GM21390 (cell line): Measurements from ENCODE around the gene ITGB2.

ENCODE experiments used
- ATAC-seq: cut with Tn5 transposase; IDR thresholded peaks from one replicate; pipeline ENCODE4 v1.9.1; 2021; ENCODE audit not compliant: unreplicated experiment

Gene ITGB2

DNA sequence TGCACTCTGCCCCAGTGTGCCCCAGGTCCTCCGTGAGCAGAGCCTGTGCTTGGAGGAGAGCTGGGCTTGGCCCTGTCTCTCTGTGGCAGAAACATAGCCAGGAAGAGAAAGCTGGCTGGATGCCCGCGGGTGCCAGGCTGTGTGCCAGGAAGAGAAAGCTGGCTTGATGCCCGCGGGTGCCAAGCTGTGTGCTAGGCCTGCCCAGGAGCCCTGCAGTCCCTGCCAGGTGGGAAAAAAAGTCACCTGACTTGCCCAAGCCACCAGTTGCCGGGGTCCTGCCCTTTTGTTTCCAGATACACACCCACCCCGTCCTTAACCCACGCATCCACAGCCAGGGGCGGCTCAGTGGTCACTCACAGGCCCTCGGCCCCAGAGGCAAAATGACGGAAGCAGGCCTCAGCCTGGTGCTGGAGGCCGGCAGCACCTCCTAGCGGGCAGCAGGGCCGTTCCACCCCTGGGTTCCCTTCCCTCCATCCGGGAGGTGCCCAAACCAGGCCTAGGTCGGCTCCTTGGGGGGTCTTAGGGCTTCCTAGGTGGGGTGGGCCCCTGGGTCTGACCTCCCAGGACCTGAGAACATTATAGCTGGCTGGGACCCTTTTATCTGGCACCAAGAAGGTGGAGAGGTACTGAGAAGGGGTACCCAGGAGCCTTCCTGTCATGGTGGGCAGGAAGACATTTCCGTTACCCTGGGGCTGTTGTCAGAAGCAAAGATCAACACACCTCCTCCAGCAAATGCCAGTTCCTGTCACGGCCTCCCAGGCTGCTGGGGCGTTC, 9.1 kb downstream of the ITGB2 start:
- ATAC-seq: no peak

DNA sequence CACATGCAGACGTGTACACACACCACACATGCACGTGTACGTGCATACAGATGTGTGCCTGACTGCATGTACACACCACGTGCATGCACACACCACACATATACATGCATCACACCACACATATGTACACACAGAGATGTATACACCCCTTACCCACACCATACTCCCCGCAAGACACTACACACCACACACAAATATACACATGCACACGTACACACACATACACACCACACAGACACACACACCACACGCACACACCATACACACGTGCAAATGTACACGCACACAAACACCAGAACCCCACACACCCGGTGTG, 9.7 kb downstream of the ITGB2 start:
- ATAC-seq: no peak

DNA sequence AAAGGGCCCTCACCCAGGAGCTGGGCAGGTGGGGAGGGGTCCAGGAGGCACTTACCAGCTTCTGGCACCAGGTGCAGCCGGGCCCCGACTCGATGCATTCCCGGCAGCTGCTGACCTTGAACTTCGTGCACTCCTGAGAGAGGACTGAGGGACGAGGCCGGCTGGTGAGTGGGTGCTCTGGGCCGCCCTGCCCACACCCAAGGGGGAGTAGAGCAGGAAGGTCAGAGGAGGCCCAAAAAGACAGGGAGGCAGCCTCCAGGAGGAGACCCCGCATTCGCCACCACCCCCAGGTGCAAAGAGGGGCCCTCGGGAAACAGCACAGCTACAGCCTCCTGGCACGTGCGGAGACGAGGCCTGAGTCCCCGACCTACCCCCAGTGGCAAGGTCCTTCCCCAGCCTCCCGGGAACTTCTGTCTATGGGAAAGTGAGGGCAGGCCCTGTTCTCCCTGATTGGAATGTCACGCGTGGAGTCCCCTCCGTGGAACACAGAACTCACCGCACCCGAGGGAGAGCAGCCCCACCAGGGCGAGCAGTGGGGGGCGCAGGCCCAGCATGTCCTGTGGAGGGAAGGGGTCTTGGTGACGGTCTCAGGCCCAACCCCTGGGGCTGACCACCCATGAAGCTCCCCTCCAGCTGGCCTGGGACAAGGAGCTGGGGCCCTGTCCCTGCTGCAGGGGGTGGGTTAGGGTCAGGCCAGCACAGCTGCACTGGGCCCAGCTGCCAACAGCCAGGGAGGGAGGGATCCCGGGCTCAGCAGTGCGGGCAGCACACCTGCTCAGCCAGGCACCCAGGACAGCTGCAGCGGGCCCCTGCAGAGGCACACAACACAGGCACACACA, 10.3 kb downstream of the ITGB2 start:
- ATAC-seq: no peak

DNA sequence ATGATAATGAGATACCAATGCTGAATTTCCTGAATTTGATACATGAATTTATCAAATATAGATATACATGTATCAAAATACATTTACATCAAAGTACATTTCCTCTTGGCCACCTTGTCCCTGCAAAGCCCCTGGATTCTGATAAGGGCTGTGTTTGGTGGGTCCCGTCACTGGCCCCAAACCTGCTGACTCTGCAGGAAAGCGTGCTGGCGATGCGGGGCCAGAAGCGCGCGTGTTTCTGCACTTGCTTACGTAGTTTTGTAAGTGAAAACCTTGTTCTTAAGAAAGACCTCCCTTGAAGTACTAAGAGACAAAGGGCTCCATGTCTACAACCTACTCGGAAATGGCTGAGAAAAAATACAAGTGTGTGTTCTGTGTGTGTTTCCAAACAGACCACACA, 11.0 kb downstream of the ITGB2 start:
- no peak for ATAC-seq

DNA sequence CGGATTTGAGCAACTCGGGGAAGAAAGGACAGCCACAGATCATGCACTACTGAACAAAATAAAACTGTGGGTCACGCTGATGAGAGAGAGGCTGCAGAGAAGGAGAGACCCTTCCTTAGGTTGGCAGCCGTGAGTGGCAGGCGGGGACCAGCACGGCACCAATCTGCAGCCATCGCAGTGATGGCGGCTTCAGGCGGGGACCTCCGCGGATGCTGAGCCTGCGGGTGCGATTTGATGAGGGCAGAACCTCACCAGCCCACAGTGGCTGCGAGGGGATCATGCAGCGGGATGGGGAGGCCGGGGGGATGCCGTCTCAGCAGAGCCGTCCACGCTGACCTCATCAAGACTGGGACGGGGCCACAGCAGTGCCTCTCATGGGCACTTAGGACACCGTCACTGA, 11.8 kb downstream of the ITGB2 start:
- ATAC-seq: no peak

DNA sequence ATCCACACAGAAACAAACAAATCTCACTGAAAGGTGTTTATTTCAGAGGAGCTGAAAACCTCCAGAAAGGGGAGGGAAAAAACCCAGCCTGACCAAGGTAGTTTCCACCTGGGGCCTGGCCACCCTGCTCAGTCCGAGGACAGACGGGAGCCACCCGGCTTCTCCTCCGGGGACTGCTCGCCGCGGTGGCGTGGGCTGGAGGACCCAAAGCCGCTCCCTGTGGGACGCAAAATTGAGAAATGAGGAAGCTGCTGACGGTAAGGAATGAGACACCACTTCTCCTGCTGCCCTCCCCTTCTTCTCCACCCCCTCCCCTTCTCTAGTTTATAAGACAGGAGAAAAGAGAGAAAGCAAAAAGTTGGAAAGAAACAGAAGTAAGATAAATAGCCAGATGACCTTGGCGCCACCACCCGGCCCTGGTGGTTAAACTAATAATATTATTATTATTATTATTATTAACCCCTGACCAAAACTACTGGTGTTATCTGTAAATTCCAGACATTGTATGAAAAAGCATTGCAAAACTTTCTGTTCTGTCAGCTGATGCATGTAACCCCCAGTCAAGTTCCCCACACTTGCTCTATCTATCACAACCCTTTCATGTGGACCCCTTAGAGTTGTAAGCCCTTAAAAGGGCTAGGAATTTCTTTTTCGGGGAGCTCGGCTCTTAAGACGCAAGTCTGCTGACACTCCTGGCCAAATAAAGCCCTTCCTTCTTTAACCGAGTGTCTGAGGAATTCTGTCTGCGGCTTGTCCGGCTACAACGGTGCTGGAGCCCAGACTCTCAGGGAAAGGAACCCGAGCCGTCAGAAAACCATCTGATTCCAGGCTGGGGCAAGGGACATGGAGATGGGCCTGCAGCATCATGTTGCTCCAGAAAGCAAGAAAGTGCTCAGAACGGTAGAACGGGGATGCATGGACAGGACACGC, 12.5 kb downstream of the ITGB2 start:
- no peak for ATAC-seq

DNA sequence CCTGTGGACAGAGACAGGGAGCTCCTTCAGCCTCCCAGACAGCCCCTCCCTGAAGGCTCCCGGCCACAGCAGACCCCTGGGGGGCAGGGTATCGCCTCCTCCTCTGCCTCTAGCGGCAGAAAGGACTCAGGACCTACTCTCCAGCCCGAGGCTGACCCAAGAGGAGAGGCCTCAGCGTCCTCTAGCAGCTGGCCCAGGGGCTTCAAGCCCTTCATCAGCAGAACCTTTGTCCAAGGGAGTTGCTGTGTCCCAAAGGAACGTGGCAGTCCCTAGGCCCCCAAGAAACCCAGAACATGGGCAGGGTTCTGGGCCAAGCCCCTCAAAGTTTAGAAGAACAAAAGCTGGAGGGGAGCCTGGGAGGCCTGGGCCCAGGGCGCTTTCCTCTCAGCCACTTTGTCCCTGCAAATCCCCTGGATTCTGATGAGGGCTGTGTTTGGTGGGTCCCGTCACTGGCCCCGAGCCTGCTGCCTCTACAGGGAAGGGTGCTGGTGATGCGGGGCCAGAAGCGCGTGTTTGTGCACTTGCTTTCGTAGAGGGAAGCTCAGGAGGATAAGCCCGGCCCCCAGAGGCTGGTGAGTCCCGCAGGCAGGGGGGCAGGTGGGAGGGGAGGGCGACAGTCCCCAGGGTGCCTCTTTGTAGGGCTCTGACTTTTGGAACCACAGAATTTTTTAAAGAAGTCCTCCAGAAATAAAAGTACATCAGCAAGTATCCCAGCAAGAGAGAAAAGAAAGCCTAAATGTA, 13.3 kb downstream of the ITGB2 start:
- no peak for ATAC-seq

DNA sequence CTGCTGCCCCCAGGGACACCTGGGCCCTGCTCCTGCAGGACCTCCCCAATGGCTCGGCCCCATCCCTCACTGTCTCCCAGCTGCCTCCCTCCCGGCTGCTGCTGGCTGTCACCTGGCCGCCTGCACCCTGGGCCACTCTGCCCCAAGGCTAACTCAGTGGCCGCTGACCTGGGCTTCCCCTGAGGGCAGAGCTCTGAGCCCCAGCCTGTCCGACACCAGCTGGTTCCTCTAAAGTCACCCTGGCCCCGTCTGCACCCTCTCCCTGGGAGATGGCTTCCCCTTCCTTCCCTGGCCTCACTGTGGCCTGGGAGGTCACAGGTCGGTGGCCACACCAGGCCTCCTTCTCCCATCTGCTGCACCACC, 15.0 kb downstream of the ITGB2 start:
- no peak for ATAC-seq

DNA sequence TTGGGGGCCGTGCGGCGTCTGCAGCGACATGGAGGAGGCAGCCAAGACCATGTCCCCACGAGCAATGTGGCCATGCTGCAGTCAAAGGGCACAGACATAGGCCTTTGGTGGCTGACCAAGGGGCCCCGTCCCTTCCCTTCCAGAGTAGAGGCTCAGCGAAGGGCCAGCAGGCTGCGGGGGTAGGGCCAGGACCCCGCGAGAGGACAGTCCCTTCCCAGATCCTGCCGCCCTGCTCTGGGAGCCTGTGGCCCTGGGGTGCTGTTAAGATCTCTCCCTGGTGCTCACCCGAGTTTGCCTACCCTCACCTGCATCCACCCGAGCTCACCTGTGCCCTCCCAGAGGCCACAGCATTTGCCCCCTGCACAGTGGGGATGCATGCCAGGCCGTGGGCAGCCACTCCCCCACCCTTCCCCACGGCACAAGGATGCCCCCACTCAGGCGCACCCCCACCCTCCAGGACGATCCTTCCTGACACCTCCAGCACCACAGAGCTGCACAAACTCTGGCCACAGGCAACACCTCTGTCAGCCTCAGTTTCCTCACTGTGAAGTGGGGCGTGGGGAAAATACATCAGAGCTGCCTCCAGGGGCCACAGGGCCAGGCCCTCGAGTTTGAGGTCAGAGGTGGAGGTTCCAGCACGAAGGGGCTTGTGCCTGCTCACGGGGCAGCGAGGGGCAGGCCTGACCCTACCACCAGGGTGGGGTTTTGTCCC, 15.5 kb downstream of the ITGB2 start:
- no peak for ATAC-seq

DNA sequence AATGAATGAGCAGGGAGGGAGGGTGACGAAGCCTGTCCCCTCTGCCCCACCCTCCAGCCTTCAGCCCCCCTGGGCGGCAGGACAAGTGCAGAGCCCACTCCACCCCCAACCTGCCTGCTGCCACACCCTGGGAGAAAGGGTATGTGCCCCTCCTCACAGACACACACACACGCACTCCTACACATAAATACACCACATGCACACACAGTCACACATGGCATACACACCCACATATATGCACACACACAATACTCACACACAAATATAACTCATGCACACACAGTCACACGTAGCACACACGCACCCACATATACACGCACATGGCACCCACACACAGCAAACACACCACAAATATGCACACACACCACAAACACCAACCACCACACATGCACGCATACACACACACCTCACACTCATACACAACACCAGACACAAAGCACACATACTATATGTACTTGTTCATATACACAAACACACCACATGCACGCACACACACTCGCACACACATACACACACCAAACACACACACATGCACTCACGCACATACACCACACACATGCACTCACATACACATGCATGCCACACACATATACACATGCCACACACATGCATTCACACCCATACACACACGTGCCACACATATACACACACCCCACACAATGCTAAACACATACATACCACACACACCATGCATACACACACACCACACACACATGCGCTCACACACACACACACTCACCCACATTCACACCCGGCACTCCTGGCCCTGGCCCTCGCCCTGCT, 16.4 kb downstream of the ITGB2 start:
- ATAC-seq: no peak

DNA sequence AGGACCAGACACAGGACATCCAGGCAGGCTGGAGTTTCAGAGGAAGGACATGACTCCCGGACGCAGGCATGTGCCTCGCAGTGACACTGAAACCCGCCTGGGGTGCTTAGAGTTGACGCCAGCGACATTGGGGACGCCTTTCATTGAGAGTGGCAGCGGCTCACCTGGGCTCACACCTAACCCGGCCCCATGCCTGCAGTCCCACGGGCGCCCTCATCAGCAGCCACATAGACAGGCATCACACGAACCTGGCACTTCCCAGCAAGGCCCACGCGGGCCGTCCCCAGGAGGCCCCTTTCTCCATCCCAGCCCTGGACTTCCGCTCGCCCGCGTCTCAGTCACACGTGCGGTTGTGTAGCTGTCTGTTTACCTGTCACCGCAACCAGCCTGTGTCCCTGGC, 17.0 kb downstream of the ITGB2 start:
- ATAC-seq: no peak

DNA sequence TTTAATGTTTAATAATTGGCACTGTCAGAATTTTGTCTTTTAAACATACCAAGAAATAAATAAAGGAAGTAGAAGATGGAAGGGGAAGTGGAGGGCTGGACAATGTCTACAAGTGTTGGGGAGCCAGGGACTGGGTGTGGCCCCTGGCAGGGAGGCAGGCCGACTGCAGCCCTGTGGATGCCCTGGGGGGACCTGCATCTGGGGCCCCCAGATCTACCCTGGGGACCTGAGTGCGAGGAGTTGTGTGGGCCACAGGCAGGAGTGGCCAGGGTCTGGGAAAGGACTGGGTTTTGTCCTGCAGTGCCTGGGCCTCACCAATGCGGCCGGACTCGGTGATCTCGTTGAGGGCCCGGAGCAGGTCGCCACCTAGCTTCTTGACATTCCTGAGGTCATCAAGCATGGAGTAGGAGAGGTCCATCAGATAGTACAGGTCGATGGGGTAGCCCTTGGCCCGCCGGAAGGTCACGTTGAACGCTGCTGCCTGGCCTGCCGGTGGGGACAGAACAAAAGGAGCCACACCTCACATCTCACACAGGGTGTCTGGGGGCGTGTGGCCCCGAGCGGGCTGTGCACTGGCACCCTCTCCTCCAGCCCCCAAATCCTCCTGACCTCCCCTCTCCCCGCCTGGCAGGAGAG, 17.5 kb downstream of the ITGB2 start:
- no peak for ATAC-seq

DNA sequence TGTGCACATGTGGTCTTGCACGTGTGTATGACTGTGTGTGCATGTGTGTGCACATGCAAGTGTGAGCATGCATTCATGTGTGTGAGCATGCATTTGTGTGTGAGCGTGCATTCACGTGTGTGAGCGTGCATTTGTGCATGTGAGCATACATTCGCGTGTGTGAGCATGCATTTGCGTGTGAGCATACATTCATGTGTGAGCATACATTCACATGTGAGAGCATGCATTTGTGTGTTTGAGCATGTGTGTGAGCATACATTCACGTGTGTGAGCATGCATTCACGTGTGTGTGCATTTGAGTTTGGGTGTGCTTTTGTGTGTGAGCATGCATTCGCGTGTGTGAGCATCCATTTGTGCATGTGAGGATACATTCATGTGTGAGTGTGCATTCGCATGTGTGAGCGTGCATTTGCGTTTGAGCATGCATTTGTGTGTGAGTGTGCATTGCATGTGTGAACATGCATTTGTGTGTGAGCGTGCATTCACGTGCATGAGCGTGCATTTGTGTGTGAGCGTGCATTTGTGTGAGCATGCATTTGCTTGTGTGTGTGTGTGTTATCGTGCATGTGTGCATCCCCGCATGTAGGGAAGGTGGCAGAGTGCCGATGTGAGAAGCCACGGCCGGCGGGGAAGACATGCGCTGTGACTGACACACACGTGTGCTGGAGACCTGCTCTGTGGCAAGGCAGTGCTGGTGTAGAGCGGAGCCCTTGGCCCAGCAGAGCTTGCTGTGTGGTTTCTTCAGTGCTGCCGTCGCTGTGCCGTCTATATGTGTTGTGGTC, 18.2 kb downstream of the ITGB2 start:
- ATAC-seq: no peak

DNA sequence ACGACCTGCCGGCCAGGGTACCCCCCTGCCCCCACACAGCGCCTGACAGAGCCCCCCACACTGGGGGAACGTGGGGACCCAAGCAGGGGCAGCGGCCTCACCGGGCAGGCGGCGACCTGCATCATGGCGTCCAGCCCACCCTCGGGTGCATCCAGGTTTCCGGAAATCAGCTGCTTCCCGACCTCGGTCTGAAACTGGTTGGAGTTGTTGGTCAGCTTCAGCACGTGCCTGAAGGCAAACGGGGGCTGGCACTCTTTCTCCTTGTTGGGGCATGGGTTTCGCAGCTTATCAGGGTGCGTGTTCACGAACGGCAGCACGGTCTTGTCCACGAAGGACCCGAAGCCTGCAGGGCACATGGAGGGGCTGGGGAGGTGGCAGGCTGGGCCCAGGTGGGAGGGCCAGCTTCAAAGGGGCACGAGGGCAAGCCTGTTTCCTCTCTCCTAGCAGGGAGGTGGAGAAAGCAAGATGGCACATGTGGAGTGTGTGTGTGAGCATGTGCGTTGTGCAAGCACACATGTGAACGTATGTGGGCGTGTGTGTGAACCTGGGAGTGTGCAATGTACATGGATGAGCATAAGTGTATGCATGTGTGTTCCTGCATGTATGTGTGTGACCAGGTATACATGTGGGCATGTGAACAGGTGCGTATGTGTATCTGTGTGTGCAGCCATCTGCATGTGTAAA, 19.2 kb downstream of the ITGB2 start:
- ATAC-seq: no peak

DNA sequence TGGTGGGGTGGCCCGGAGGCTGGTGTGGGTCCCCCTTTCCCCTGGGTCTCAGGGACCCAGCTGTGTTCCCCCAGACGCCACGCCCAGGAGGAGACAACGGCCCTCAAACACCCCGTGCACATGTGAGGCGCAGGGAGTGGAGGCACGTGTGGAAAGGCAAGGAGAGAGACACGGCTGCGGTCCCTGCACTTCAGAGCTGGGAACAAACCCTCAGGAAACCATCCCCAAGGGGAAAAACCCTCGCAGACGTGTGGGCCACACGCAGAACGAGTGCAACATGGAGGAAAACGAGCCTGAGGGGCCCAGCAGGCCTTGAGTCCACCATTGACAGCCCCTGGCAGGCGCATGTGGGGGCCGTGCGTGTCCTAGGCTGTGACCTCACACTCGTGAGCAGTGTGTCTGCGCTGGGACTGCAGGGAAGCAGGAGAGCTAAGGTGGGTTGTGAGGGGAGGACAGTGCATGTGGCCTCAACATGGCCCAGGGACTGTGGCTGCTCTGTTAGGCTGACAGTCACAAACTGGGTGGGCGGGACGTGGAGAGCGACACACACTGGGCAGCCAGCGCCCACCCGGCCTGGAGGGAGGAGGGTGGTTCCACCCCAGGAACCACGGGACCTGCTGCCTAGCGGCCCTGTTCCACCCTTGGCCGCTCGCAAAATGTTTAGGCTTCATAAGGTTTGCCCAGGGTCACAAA, 20.0 kb downstream of the ITGB2 start:
- no peak for ATAC-seq

DNA sequence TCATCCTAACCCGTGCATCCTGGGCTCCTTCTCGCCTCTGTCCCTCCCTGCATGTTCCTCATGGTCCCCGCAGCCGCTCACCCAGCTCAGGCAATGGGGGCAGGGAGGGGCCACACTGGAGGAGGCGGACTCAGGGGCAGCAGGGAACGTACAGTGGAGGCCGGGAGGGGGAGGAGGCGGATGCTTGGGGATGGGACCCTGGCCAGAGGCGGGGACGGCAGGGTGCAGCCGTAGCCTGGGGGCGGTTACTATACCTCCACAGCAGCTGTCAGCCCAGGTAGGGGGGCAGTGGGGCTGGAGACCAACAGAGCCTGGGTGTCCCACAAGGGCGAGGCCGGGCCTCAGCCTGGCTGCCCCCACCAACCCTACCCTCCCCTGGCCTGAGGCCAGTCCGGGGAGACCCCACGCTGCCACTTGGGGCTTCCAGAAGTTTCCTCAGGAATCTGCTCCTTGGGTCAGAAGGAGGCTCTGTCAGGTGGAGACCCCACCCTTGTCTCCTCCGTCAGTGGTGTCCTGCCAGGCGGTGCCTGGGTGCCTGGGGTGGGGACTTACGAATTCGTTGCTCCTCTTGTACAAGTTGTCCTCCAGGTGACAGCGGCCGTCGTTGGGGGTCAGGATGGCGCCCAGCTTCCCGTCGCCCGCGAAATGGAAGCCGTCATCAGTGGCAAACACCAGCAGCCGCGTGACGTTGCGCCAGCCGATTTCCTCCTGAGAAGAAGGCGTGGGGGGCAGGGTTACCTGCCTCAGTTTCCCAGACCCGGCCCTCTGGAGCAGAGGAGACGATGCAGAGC, 20.7 kb downstream of the ITGB2 start:
- ATAC-seq: no peak
